Stimulated activated CD4-positive, alpha-beta T cell treated with anti-CD3 and anti-CD28 coated beads, Interleukin-4, amount 100 ng/mL, for 1 hour (primary cell): ENCODE results near the gene ANKRD24.
"Not testable (repeated sequence)": the region's sequence is repeated elsewhere in the genome, so short reads cannot be mapped to it uniquely, and the experiment has no call there.

Experiments
- DNase-seq: peaks from one replicate; pipeline ENCODE4 v3.0.0-alpha.2; 2020

The ANKRD24 gene

DNA sequence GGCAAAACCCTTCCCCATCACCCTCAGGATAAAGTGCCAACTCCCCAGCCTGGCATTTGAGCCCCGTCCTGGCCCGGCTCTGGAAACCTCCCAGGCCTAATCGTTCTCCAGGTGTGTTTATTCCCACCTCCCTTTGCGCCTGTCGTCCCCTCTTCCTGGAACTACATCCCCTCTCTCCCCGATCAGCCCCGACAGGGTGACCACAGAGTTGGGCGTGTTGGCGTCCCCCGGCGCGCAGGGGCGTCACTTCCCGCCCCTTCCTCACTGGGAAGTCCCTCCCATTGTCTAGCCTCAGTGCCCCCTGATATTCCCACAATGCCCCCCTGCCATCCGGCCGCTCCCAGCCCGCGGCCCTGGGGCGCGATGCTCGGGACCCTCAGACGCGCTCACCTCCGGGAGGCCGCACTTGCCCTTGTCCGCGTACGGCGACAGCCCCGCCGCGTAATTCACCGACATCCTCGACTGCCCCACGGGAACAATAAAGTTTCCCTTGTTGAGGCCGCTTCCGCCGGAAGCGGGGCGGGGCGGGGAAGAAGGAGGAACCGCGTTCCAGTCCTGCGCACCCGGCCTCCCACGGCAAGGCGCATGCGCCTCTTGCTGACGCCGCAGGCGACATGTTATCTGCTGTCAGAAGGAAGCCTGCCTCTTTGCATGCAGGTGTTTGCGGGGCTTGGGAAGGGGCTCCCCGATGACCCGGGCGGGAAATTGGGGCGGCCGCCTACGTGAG, at the start of gene ANKRD24, which contains the start of gene SIRT6:
Gene ANKRD24 (plus strand): TSS at position 606 of the 727 bp plus-strand sequence. CDS start 3,737 bp downstream, outside the sequence.
Gene SIRT6 (minus strand): TSS at position 480 of the 727 bp plus-strand sequence. CDS start 24 bp downstream, at position 456.
- DNase-seq: peak; percentile 97

DNA sequence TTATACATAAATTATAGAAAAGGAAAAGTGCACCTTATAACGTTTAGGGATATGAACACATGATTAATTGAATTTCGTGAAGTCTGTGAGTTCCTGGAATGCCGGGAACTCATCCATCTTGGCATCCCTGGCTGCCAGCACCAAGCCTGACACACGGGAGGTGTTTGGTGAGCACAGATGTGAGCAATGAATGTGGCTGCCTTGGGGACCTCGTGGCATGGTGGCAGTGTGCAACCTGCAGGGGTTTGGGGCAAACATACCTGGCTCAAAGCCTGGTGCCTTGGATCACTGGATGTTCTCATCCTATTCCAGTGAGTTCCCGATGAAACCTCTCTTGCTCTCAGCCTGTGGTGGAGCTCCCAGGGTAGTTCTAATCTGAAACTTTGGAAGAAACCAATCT, 48.1 kb upstream of the ANKRD24 start:
- no peak for DNase-seq

DNA sequence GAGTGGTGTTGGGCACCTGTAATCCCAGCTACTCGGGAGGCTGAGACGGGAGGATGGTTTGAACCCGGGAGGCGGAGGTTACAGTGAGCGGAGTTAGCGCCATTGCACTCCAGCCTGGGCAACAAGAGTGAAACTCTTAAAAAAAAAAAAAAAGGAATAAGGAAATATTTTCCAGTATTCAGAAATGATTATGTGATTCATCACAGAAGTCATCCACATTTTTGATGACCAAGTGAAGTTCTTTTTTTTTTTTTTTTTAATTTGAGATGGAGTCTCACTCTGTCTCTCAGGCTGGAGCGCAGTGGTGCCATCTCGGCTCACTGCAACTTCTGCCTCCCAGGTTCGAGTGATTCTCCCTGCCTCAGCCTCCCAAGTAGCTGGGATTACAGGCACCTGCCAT, 47.1 kb upstream of the ANKRD24 start:
- DNase-seq: not testable (repeated sequence)

DNA sequence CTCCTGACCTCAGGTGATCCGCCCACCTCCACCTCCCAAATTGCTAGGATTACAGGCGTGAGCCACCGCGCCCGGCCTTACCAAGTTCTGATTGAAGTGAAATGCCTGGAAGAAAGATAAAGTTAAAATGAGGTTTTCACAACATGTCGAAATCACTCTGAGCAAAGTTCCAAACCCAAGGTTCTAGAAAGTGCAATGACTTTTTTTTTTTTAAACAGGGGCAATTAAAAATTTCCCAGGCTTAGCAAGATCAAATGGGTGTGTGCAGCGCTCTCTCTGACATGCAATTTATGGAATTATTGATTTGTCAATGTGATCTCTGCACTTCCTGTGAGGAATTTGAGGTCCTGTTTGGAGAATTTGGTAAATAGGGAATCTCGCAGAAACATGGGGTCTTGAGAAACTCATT, 45.8 kb upstream of the ANKRD24 start:
- no peak for DNase-seq

DNA sequence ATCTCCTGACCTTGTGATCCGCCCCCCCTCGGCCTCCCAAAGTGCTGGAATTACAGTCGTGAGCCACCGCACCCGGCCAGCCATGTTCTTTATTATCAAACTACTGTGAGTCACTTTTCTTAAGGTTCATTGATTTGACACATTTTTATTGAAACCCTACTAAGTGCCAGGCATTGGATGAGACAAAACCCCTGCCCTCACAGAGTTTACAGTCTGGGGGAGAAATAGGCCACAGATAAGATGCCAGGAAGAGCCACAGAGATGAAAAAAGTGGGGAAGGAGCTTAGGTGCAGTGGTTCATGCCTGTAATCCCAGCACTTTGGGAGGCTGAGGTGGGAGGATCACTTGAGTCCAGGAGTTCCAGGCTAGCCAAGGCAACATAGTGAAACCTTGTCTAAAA, 44.0 kb upstream of the ANKRD24 start:
- DNase-seq: no peak

DNA sequence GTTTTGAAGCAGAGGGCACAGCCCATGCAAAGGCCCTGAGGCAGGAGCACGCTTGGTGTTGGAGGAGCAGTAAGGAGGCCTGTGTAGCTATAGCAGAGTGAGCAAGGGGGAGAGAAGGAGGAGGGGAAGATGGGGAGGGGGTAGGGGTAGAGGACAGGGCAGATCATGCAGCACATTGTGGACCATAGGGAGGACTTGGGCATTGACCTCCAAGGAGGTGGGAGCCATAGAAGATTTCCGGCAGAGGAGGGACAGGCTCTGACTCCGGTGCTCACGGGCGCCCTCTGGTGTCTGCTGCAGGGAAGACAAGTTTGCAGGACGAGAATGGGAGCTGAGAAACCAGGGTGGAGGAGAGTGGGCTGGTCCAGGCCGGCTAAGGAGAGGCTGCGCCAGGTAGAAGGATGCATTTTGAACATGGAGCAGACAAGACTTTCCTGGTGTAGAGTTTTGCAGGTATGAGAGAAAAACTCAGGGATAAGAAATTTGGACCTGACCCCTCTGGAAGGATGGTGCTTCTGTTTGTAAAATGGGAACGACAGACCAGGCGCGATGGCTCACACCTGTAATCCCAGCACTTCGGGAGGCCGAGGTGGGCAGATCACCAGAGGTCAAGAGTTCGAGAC, 42.8 kb upstream of the ANKRD24 start:
- peak; percentile 90 for DNase-seq

DNA sequence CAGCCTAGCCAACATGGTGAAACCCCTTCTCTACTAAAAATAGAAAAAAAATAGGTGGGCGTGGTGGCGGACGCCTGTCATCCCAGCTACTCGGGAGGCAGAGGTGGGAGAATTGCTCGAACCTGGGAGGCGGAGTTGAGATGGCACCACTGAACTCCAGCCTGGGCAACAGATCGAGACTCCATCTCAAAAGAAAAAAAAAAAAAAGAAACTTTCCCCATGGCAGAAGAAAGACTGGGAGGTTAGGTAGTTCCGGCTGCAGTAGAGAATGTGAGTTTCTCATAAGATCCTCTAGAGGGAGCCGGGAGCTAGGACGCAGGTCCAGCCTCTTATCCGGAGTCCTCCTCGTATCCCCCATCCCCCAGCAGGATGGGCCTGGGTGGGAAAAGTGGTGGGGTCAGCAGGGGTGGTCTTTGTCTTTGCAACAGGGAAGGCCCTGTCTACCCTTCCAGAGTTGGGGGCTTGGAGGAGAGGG, 42.2 kb upstream of the ANKRD24 start:
- no peak for DNase-seq

DNA sequence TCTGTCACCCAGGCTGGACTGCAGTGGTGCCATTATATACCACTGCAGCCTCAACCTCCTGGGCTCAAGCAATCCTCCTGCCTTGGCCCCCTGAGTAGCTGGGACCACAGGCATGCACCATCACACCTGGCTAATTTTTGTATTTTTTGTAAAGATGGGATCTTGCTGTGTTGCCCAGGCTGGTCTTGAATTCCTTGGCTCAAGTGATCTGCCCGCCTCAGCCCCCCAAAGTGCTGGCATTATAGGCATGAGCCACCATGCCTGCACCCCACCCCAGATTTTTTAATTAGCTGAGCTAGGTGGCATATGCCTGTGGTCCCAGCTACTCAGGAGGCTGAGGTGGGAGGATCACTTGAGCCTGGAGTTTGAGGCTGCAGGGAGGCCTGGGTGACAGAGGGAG, 39.6 kb upstream of the ANKRD24 start:
- DNase-seq: not testable (repeated sequence)

DNA sequence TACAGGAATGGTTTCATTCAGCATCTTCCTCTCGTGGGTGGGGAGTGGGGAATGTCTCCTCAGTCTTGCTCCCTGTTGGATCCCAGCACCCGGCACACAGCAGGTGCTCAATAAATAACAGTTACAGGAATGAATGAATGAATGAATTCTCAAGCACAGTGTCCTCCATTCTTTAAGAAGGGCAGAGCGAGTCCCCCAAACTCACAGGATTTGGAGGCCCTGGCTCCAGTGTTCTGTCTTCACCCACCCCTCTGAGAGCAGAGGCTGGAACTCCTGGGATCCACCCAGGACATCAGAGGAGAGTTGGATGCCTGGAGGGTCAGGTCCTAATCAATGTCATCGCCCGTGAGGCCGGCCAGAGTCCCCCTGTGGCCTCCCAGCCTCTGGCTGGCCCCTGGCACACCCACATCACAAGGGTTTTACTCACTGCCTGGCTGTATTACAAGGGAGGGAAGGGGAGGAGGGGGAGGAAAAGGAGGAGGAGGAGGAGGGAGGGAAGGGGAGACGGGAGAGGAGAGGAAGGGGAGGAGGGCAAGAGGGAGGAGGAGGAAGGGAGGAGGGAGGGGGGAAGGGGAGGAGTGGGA, 37.7 kb upstream of the ANKRD24 start:
- DNase-seq: no peak

DNA sequence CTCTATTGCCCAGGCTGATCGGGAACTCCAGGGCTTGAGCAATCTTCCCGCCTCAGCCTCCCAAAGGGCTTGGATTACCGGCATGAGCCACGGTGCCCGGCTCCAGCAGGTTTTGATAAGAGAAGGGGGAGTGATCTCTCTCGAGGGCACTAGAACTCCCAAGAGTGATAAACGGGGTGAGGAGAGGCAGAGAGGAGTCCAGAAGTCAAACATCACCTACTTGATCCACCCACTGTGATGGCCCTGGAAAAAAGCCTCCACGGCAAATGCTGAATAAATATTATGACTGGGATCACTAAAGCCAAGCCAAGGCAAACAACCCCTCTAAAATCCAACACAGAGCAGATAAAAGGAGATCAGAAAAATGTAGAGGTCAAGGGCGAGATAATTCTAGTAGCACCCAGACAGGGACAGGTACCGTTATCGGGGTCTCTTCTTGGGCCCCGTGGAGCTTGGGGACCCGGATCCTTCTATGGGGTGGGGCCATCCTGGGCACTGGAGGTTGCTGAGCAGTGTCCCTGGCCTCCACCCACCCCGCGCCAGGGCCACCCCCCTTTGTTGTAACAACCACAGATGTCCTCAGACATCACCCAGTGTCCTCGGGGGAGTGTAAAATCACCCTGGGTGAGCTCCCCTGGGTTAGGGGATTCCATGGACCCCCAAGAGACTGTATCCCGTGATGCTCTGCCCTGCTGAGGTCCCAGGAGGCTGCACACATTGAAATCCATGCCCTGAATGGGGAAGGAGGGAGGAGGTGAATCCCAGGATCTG, 32.8 kb upstream of the ANKRD24 start:
- DNase-seq: no peak

DNA sequence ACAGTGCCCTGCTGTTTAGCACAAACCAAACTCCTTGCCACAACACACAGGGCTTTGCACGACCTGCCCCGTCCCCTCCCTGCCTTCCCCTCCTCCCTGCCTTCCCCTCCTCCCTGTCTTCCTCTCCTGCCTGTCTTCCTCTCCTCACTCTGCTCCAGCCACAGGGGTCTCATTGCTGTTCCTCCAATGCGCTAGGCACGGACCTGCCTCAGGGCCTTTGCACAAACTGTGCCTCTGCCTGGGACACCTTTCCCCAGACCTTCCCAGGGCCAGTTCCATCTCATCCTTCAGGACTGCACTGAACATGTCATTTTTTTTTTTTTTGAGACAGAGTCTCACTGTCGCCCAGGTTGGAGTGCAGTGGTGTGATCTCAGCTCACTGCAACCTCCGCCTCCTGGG, 30.9 kb upstream of the ANKRD24 start:
- no peak for DNase-seq

DNA sequence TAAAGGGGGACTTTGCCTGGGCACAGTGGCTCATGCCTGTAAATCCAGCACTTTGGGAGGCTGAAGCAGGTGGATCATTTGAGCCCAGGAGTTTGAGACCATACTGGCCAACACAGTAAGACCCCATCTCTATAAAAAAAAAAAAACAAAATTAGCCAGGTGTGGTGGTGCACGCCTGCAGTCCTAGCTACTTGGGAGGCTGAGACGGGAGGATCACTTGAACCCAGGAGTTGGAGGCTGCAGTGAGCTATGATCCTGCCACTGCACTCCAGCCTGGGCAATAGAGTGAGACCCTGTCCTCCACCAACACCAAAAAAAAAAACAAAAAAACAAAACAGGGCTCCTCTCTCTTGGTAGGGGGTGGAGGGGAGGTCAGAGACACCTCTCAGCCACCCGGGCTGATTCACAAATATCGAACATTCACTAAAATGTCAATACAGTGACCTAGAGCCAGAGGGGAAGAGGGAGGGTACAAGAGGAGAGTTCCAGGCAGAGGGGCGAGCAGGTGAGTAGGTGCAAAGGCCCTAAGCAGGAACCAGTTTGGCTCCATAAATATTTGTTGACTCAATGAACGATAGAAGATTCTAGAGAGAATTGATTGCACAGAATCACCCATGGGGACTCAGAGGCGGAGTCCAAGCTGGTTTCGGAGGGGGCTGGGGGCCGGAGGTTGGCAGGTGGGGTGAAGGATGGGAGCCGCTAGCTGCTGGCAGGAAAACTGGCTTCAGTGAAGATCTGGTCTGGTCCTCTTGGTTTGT, 30.1 kb upstream of the ANKRD24 start:
- DNase-seq: no peak

DNA sequence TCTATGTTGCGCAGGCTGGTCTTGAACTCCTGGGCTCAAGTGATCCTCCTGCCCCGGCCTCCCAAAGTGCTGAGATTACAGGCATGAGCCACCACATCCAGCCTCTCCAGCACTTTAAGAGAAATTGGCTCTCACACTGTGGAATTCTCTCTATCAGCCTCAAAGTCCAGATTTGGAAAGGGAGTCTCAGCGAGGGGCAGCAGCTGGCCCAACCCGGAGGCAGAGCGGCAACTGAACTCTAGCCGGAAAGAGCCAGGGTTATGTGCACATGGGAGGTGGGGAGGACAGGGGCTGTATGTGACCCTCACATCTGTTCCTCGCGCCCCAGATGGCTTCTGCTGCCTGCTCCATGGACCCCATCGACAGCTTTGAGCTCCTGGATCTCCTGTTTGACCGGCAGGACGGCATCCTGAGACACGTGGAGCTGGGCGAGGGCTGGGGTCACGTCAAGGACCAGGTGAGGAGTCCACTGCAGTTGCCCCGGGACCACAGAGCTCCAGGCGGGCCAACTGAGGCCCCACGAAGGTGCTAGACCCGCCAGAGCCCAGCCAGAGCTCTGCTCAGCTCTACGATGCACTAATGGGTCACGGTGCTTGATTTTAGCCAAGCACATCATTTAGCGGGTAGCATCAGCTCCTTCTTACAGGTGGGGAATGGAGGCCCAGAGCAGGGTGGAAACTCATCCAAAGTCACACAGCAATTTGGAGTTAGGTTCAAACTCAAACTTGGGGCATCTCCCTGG, 27.7 kb upstream of the ANKRD24 start:
- DNase-seq: no peak

DNA sequence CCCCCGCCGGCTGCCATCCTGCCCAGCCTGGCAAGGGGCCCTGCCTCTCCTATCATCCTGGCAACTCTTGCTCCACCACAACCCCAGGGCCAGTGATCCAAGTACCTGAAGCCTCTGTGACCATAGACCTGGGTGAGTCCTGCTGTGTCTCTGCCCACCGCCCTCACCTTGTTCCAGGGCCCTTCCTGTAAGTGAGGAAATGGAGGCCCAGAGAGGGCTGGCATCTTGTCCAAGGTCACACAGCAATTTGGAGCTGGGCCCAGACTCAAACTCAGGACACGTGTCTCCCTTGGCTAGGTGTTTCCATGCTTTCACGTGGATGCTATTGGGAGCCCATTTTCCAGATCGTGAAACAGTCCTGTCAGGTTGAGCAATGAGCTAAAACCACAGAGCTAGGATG, 25.3 kb upstream of the ANKRD24 start:
- no peak for DNase-seq

DNA sequence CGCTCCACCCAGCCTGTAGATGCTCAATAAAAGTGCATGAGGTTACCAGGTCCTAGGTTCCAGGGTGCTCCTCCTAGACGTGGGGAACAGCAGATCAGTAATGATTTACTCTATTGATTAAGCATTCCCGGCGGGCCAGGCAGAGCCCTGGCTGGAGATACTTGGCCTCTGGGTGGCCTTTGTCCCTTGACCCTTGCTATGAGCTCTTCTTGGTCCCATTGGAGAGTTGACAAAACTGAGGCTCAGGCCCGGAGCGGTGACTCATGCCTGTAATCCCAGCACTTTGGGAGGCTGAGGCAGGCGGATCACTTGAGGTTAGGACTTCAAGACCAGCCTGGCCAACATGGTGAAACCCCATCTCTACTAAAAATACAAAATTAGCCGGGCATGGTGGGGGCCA, 24.5 kb upstream of the ANKRD24 start:
- not testable (repeated sequence) for DNase-seq

DNA sequence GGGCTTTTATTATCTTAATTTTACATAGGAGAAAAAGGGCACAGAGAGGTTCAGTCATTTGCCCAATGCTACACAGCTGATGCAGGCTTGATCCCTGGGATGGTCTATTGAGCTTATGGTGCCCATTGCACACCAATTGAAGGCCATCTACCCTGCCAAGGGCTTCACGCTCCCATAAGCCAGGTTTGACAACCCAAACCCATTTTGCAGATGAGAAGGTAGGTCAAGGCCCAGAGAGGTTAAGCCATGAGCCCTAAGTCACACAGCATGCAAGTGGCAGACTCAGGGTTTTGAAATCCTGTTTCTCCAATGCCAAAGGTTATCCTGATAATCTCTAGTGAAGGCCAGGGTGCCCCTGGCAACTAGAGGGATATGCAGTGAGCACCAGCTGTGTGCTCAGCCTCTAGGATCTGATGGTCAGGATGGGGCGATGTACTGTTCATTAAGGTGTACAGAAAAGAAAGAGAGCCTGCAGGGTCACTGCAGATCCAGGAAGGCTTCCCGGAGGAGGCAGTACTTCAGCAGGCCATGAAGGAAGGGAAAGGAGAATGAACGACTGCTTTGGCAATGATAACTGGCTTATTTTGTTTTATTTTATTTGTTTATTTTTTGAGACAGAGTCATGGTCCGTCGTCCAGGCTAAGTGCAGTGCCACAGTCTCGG, 20.9 kb upstream of the ANKRD24 start:
- DNase-seq: no peak

DNA sequence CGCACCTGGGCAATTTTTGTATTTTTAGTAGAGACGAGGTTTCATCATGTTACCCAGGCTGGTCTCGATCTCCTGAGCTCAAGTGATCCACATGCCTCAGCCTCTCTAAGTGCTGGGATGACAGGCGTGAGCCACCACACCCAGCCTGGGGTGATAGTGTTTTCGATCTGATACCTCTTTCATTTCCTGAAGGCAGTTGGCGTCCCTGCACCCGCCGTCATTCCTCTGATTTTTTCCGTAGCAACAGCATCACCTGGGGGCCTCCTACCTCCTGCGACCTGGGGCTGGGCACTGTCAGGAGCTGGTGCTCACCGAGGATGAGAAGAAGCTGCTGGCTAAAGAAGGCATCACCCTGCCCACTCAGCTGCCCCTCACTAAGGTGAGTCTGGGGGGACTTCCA, 18.2 kb upstream of the ANKRD24 start:
- no peak for DNase-seq

DNA sequence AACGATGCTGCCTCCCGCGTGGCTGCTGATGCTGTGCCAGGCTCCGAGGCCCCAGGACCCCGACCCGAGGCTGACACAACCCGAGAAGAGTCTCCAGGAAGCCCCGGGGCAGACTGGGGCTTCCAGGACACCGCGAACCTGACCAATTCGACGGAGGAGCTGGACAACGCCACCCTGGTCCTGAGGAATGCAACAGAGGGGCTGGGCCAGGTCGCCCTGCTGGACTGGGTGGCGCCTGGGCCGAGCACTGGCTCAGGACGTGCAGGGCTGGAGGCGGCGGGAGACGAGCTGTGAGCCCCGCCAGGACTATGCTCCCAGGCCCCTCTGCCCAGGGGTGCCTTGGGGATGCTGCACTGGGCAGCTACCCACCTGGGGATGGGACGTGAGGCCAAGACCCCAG, 10.8 kb upstream of the ANKRD24 start:
- no peak for DNase-seq

DNA sequence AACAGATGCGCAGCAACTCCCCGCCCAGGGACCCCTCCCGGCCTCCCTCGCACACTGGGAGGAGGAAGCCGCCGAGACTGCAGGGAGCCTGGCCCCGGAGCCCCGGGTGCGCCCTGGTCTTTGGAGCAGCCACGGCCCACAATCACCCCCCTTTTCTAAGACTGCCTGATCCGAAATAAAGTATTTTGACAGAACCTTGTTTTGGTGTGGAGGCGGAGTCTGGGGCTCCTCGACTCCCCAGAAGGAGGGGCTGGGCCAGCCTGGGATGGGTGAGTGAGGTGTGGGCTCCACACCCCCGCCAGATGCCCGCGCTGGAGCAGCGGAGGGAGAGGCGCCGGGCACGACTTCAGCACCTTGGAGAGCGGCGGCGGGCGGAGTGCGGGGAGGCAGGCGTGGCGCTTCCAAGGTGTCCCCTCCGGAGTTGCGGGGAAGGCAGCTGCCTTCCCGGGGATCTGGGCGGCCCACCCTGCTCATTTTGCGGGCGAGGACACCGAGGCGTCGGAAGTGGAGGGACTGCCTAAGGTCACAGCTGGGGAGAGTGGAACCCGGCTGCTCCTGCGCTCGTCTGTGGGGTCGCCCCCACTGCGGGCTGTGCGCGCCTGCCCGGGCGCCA, 9.5 kb upstream of the ANKRD24 start:
- DNase-seq: peak; percentile 74

DNA sequence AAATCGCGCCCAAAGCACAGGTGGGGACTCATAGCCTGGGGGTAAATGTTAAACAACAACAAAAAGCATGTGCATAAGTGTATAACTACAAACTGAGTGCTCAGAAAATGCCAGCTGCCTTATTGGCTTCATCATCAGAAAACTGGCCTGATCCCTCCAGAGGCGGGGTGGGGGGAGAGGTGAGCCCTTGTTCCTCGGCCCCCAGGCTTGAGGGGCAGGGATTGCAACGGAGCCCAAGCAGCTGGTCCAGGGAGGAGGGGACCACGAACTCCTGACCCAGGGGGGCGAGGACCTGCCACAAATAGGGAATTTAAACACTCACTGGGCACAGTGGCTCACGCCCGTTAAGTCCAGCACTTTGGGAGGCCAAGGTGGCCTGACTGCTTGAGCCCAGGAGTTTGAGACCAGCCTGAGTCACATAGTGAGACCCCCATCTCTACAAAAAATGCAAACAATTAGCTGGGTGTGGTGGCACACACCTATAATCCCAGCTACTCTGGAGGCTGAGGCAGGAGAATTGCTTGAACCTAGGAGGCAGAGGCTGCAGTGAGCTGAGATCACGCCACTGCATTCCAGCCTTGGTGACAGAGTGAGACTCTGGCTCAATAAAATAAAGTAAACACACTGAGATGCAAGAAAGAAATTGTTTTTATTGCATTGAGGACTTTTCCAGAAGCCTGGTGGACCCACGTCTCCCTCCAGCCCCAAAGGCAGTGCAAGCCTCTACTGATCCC, 8.8 kb upstream of the ANKRD24 start:
- no peak for DNase-seq
